Measurements from ENCODE around the gene UNC13D.
A peak's percentile ranks its signal among the peaks of the same experiment; 100 is the strongest.
"Not testable (repeated sequence)": the region's sequence is repeated elsewhere in the genome, so short reads cannot be mapped to it uniquely, and the experiment has no call there.

UNC13D gene

GRCh38 chr17:75819116-75819515 is 25.1 kb downstream of the UNC13D start:
- DNase-seq = no peak

GRCh38 chr17:75818326-75818885 is 25.8 kb downstream of the UNC13D start:
- DNase-seq = no peak

- no peak for DNase-seq
These were observed 26.6 kb downstream of the UNC13D start for GRCh38 chr17:75817571-75817970.

GRCh38 chr17:75816693-75817092 is 27.5 kb downstream of the UNC13D start:
- no peak for DNase-seq

GRCh38 chr17:75815399-75815798 is 28.8 kb downstream of the UNC13D start:
- no peak for DNase-seq

- DNase-seq = no peak
These were observed 29.3 kb downstream of the UNC13D start for GRCh38 chr17:75814900-75815373.

GRCh38 chr17:75814021-75814395 is 30.2 kb downstream of the UNC13D start:
- DNase-seq = no peak

GRCh38 chr17:75813081-75814020 is 30.9 kb downstream of the UNC13D start:
- no peak for DNase-seq

GRCh38 chr17:75812096-75813013 is 31.8 kb downstream of the UNC13D start:
- DNase-seq = no peak

GRCh38 chr17:75811174-75811573 is 33.0 kb downstream of the UNC13D start:
- no peak for DNase-seq

- DNase-seq = not testable (repeated sequence)
These were observed 33.4 kb downstream of the UNC13D start for GRCh38 chr17:75810756-75811155.

- DNase-seq = no peak
These were observed 34.0 kb downstream of the UNC13D start for GRCh38 chr17:75810216-75810615.

- DNase-seq = no peak
These were observed 34.5 kb downstream of the UNC13D start for GRCh38 chr17:75809631-75810111.

- no peak for DNase-seq
These were observed 35.1 kb downstream of the UNC13D start for GRCh38 chr17:75808905-75809621.

- DNase-seq = no peak
These were observed 35.7 kb downstream of the UNC13D start for GRCh38 chr17:75808549-75808904.

- DNase-seq = no peak
These were observed 36.3 kb downstream of the UNC13D start for GRCh38 chr17:75807861-75808260.

GRCh38 chr17:75806822-75807500 is 37.2 kb downstream of the UNC13D start:
- no peak for DNase-seq

- DNase-seq = no peak
These were observed 40.3 kb downstream of the UNC13D start for GRCh38 chr17:75803883-75804282.

GRCh38 chr17:75799402-75799801 is 44.8 kb downstream of the UNC13D start:
- DNase-seq = no peak

GRCh38 chr17:75795820-75796607 is 48.2 kb downstream of the UNC13D start:
- DNase-seq = peak; percentile 23

- DNase-seq = no peak
These were observed 50.7 kb downstream of the UNC13D start for GRCh38 chr17:75793460-75793859.
